Skeletal muscle cell (primary cell): ENCODE data around the gene RECQL5.
"Not testable (repeated sequence)": the region's sequence is repeated elsewhere in the genome, so short reads cannot be mapped to it uniquely, and the experiment has no call there.

ENCODE experiments used
- DNase-seq: peaks from one replicate; pipeline ENCODE4 v3.0.0-alpha.2; 2010; ENCODE audit warnings: low read depth
- H3K4me3 ChIP-seq: 2 replicates; pipeline ENCODE4 v1.5.1; 2011; ENCODE audit warnings: low read depth, mild to moderate bottlenecking, control low read depth, low read length, moderate library complexity

RECQL5 gene

GRCh38 chr17:75602644-75603043 lies 64.3 kb downstream of the RECQL5 start:
- H3K4me3 ChIP-seq, result no peak overlapping the region
- no peak for DNase-seq

GRCh38 chr17:75601057-75601987 lies 65.6 kb downstream of the RECQL5 start:
- DNase-seq, result no peak
- H3K4me3 ChIP-seq, result no peak overlapping the region

- no peak overlapping the region for H3K4me3 ChIP-seq
- no peak for DNase-seq
Observed at GRCh38 chr17:75596320-75597087, 70.5 kb downstream of the RECQL5 start.

GRCh38 chr17:75595920-75596313 lies 71.0 kb downstream of the RECQL5 start:
- H3K4me3 ChIP-seq, result no peak overlapping the region
- no peak for DNase-seq

GRCh38 chr17:75595284-75595919 lies 71.6 kb downstream of the RECQL5 start:
- no peak for DNase-seq

GRCh38 chr17:75594499-75595283 lies 72.3 kb downstream of the RECQL5 start:
- no peak overlapping the region for H3K4me3 ChIP-seq

More at GRCh38 chr17:75595284-75595919, 71.6 kb downstream of the RECQL5 start:
- H3K4me3 ChIP-seq, result no peak overlapping the region

GRCh38 chr17:75593430-75593829 lies 73.5 kb downstream of the RECQL5 start:
- not testable (repeated sequence) for H3K4me3 ChIP-seq, DNase-seq

More at GRCh38 chr17:75594499-75595283, 72.3 kb downstream of the RECQL5 start:
- no peak for DNase-seq

GRCh38 chr17:75592348-75593020 lies 74.5 kb downstream of the RECQL5 start:
- no peak for DNase-seq
- no peak overlapping the region for H3K4me3 ChIP-seq

GRCh38 chr17:75591722-75592302 lies 75.1 kb downstream of the RECQL5 start:
- H3K4me3 ChIP-seq, result no peak overlapping the region
- DNase-seq, result no peak

- H3K4me3 ChIP-seq, result no peak overlapping the region
- DNase-seq, result no peak
Observed at GRCh38 chr17:75590849-75591721, 75.9 kb downstream of the RECQL5 start.

GRCh38 chr17:75590314-75590761 lies 76.6 kb downstream of the RECQL5 start:
- H3K4me3 ChIP-seq, result no peak overlapping the region
- no peak for DNase-seq

- no peak for DNase-seq
Observed at GRCh38 chr17:75589919-75590303, 77.0 kb downstream of the RECQL5 start.

GRCh38 chr17:75589012-75589918 lies 77.7 kb downstream of the RECQL5 start:
- peak; percentile 39 for DNase-seq
- peak overlapping the region; percentile 50 for H3K4me3 ChIP-seq

More at GRCh38 chr17:75589919-75590303, 77.0 kb downstream of the RECQL5 start:
- H3K4me3 ChIP-seq, result peak overlapping the region; percentile 50

GRCh38 chr17:75588596-75589011 lies 78.3 kb downstream of the RECQL5 start:
- peak overlapping the region; percentile 50 for H3K4me3 ChIP-seq
- no peak for DNase-seq

GRCh38 chr17:75587675-75588595 lies 79.0 kb downstream of the RECQL5 start, which contains the start of gene MYO15B:
Gene MYO15B (plus strand): TSS chr17:75587800. CDS start chr17:75588058, 258 bp downstream.
- peak within 1 kb of the TSS; percentile 50 for H3K4me3 ChIP-seq
- no peak for DNase-seq
